K562 (cell line): ENCODE measurements around the gene RASGRP1. TPM values are rescaled to one million over a fixed set of nuclear protein-coding genes. Genes with fewer than 3 reads are reported as not detected.

Experiments used
- CC2D1A ChIP-seq: fragments of 450-650 bp; IDR thresholded peaks from 2 replicates; pipeline ENCODE4 v1.6.1; 2017; ENCODE audit warnings: mild to moderate bottlenecking
- COPS2 ChIP-seq: fragments of 450-650 bp; conservative IDR thresholded peaks from 2 replicates; pipeline ENCODE4 v1.6.1; 2016; ENCODE audit warnings: mild to moderate bottlenecking, moderate library complexity
- ESRRA ChIP-seq: fragments of 450-650 bp; IDR thresholded peaks from 2 replicates; pipeline ENCODE4 v1.6.1; 2014; ENCODE audit warnings: low read depth, mild to moderate bottlenecking, moderate library complexity, borderline replicate concordance
- HLTF ChIP-seq: fragments of 450-650 bp; IDR thresholded peaks from 2 replicates; pipeline ENCODE4 v1.6.1; 2016
- HNRNPUL1 ChIP-seq: fragments of 200-400 bp; formaldehyde crosslinking; IDR thresholded peaks from 2 replicates; pipeline ENCODE4 v1.6.1; 2017; ENCODE audit warnings: low read length
- ILK ChIP-seq: fragments of 450-650 bp; IDR thresholded peaks from 2 replicates; pipeline ENCODE4 v1.6.1; 2016; ENCODE audit warnings: missing genetic modification characterization, low read depth, mild to moderate bottlenecking, missing compliant biosample characterization, moderate library complexity, borderline replicate concordance
- JUND ChIP-seq, 2 experiments: IDR thresholded peaks; 2 replicates in 1 of 2; 3 replicates in 1 of 2; pipeline ENCODE4 v1.6.1; 2011; ENCODE audit warnings: borderline replicate concordance in 2 of 2, low read depth in 2 of 2, low read length in 2 of 2, improper control_type of control experiment in 1 of 2, missing biosample characterization in 1 of 2, missing genetic modification characterization in 1 of 2, missing genetic modification reagents in 1 of 2
- KHSRP ChIP-seq: fragments of 450-650 bp; IDR thresholded peaks from 2 replicates; pipeline ENCODE4 v1.6.1; 2017
- MTF1 ChIP-seq: fragments of 250-450 bp; sonication (Bioruptor Pico); IDR thresholded peaks from 2 replicates; pipeline ENCODE4 v1.9.0; 2021; ENCODE audit warnings: moderate library complexity, mild to moderate bottlenecking, inconsistent platforms, borderline replicate concordance
- NCOA4 ChIP-seq: fragments of 450-650 bp; IDR thresholded peaks from 2 replicates; pipeline ENCODE4 v1.6.1; 2018; ENCODE audit warnings: mild to moderate bottlenecking; ENCODE audit not compliant: partially characterized antibody
- RBFOX2 ChIP-seq: fragments of 200-400 bp; formaldehyde crosslinking; IDR thresholded peaks from 2 replicates; pipeline ENCODE4 v1.6.1; 2017; ENCODE audit warnings: low read depth, mild to moderate bottlenecking, low read length, moderate library complexity
- RREB1 ChIP-seq: fragments of 250-450 bp; sonication (Bioruptor Pico); IDR thresholded peaks from 2 replicates; pipeline ENCODE4 v1.4.0; 2020
- ZC3H8 ChIP-seq: fragments of 450-650 bp; IDR thresholded peaks from 2 replicates; pipeline ENCODE4 v1.6.1; 2017
- ZMIZ1 ChIP-seq, 2 experiments: fragments of 150-350 bp in 1 of 2; IDR thresholded peaks; 2 replicates each; pipeline ENCODE4 v1.6.1; 2012 to 2016; ENCODE audit warnings: low read depth in 2 of 2, low read length in 2 of 2, mild to moderate bottlenecking in 1 of 2, moderate library complexity in 1 of 2
- ZNF140 ChIP-seq: fragments of 250-450 bp; sonication (Bioruptor Pico); IDR thresholded peaks from 2 replicates; pipeline ENCODE4 v1.8.0; 2021; ENCODE audit warnings: moderate library complexity, mild to moderate bottlenecking, inconsistent platforms
- polyA plus RNA-seq, 8 experiments: library from polyadenylated mRNA; depleted of rRNA in 4 of 8; stranded (reverse) in 5 of 8; unstranded in 3 of 8; fragments of >200 nt; fragmentation: Nextera tagmentation in 2 of 8; fragmentation: Illumina TruSeq in 1 of 8; extraction: Ambion mirVana in 2 of 8; extraction: Trizol in 1 of 8; gene quantifications; 2 replicates each; pipeline versions ENCODE4 v1.2.1 to v1.2.3, GENCODE V29; 2011 to 2014; ENCODE audit warnings: inconsistent platforms in 1 of 8, missing spikeins in 1 of 8
- total RNA-seq, 7 experiments: library from RNA; depleted of rRNA in 6 of 7; stranded (reverse); fragments of >200 nt in 6 of 7; fragmentation: Illumina TruSeq in 2 of 7; extraction: Trizol in 2 of 7; gene quantifications; 2 replicates each; pipeline versions ENCODE4 v1.2.1 to v1.2.3, GENCODE V29; 2011 to 2021; ENCODE audit warnings: low replicate concordance in 1 of 7
- TF ChIP-seq, protein P1 (sequence below): fragments of 450-650 bp; IDR thresholded peaks from 2 replicates; pipeline ENCODE4 v1.6.1; 2016; ENCODE audit warnings: borderline replicate concordance

RASGRP1 gene
- total and polyA plus RNA-seq, 9 of the 15 experiments (the other 6 are each of a cell fraction or from before 2014, with no cell fraction given) = 0.14 to 0.72 (median 0.31) TPM

GRCh38 chr15:38563723-38564519, 693 bp downstream of the RASGRP1 start (continued):
- TF ChIP-seq RREB1 (CRISPR knock-in tag) = no peak
- TF ChIP-seq COPS2 = no peak
- TF ChIP-seq HNRNPUL1 = no peak
- no peak for TF ChIP-seq KHSRP
- no peak for TF ChIP-seq MTF1 (CRISPR knock-in tag)
- TF ChIP-seq, protein P1, sequence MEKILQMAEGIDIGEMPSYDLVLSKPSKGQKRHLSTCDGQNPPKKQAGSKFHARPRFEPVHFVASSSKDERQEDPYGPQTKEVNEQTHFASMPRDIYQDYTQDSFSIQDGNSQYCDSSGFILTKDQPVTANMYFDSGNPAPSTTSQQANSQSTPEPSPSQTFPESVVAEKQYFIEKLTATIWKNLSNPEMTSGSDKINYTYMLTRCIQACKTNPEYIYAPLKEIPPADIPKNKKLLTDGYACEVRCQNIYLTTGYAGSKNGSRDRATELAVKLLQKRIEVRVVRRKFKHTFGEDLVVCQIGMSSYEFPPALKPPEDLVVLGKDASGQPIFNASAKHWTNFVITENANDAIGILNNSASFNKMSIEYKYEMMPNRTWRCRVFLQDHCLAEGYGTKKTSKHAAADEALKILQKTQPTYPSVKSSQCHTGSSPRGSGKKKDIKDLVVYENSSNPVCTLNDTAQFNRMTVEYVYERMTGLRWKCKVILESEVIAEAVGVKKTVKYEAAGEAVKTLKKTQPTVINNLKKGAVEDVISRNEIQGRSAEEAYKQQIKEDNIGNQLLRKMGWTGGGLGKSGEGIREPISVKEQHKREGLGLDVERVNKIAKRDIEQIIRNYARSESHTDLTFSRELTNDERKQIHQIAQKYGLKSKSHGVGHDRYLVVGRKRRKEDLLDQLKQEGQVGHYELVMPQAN = no peak
- no peak for TF ChIP-seq HLTF
- TF ChIP-seq ZNF140 = no peak
- TF ChIP-seq ESRRA = no peak
- TF ChIP-seq NCOA4 = no peak
- no peak for TF ChIP-seq CC2D1A
- peak; percentile 26 for TF ChIP-seq RBFOX2
- TF ChIP-seq ZMIZ1 (IDR thresholded peaks at IDR 0.05; ENCODE audit: low read depth in 2 of 2, low read length in 2 of 2) = 0 out of 4 replicates have a peak, but pooled peaks of 1 of the 2 experiments have one; percentile 30
- TF ChIP-seq ZC3H8 = no peak
- peak; percentile 28; the same call in 1 of the 2 replicates for TF ChIP-seq JUND (IDR thresholded peaks at IDR 0.05; ENCODE audit: borderline replicate concordance, low read depth, low read length)
- TF ChIP-seq JUND (tag; IDR thresholded peaks at IDR 0.05; ENCODE audit: borderline replicate concordance, low read depth, low read length) = no peak
- TF ChIP-seq ILK (tag) = no peak
